ENCODE results near the gene EFCAB13. TPM values are rescaled to one million over a fixed set of nuclear protein-coding genes. Genes with fewer than 3 reads are reported as not detected.
A peak's percentile ranks its signal among the peaks of the same experiment; 100 is the strongest.
"Not testable (repeated sequence)": the region's sequence is repeated elsewhere in the genome, so short reads cannot be mapped to it uniquely, and the experiment has no call there.

EFCAB13 gene
- total and polyA plus RNA-seq, 12 donors, result 0.32 to 3.8 (median 2.1) TPM

- peak; percentile 3 to 14 for DNase-seq
- ATAC-seq, result peak in 5 of 8 donors; percentile 29 to 71 (median 51)
- Histone ChIP-seq H3K4me3 (peak overlapping the region in 9 of 10 donors; percentile 40 to 54 (median 48)), H3K4me1 (peaks cover 0 to 13% (median 4%) of the 10 kb centered on the region in 9 donors), H3K9me3 (no peaks in the 10 kb centered on the region), H3K36me3 (peaks cover 0 to 6% (median 0%) of the 10 kb centered on the region in 9 donors), H3K27me3 (peaks cover 0 to 27% (median 11%) of the 10 kb centered on the region in 7 donors), H3K27ac (no peak overlapping the region)
- TF ChIP-seq CTCF (IDR thresholded peaks at IDR 0.05), result no peak
- 7 to 8% methylated on average over 96 to 113 of the region's 113 CpGs for WGBS, 2 donors
- intact Hi-C loops (cut with DNase I), result no loop called here
Observed at GRCh38 chr17:47423406-47424295, 99.9 kb downstream of the EFCAB13 start.

DNA sequence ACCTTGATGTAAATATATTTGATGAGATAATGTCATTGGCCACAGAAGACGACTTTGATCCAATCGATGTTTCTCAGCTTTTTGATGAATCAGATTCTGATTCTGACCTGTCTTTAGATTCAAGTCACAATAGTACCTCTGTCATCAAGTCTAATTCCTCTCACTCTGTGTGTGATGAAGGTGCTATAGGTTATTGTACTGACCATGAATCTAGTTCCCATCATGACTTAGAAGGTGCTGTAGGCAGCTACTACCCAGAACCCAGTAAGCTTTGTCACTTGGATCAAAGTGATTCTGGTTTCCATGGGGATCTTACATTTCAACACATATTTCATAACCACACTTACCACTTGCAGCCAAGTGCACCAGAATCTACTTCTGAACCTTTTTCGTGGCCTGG, 101.5 kb downstream of the EFCAB13 start:
- H3K4me1 ChIP-seq, result peaks cover 0 to 13% (median 4%) of the 10 kb centered on the region in 9 donors
- H3K4me3 ChIP-seq; H3K9me3 ChIP-seq; ATAC-seq; intact Hi-C loops (cut with DNase I); DNase-seq; H3K36me3 ChIP-seq; H3K27ac ChIP-seq: not testable (repeated sequence)
- peaks cover 0 to 27% (median 11%) of the 10 kb centered on the region in 7 donors for H3K27me3 ChIP-seq
- 93 to 98% methylated on average over 3 of the region's 3 CpGs for WGBS, 2 donors

- H3K4me3 ChIP-seq; H3K36me3 ChIP-seq; H3K9me3 ChIP-seq; H3K27ac ChIP-seq; intact Hi-C loops (cut with DNase I); DNase-seq; ATAC-seq: not testable (repeated sequence)
- WGBS, 2 donors, result 95 to 100% methylated on average over 3 of the region's 3 CpGs
- peaks cover 0 to 13% (median 4%) of the 10 kb centered on the region in 9 donors for H3K4me1 ChIP-seq
- H3K27me3 ChIP-seq, result peaks cover 0 to 27% (median 11%) of the 10 kb centered on the region in 7 donors
Observed at GRCh38 chr17:47425887-47426635, 102.3 kb downstream of the EFCAB13 start.

GRCh38 chr17:47427985-47428384, 104.2 kb downstream of the EFCAB13 start:
- H3K9me3 ChIP-seq, result no peaks in the 10 kb centered on the region
- intact Hi-C loops (cut with DNase I), result no loop called here

GRCh38 chr17:47432240-47432639, 108.5 kb downstream of the EFCAB13 start:
- intact Hi-C loops (cut with DNase I); H3K36me3 ChIP-seq; H3K27ac ChIP-seq; ATAC-seq; H3K4me1 ChIP-seq; DNase-seq; H3K27me3 ChIP-seq; H3K4me3 ChIP-seq: not testable (repeated sequence)
- peaks cover 0 to 32% (median 10%) of the 10 kb centered on the region in 11 donors for H3K9me3 ChIP-seq
- 98 to 99% methylated on average over 9 of the region's 9 CpGs for WGBS, 2 donors

More at GRCh38 chr17:47427985-47428384, 104.2 kb downstream of the EFCAB13 start:
- ATAC-seq, result no peak
- H3K4me3 ChIP-seq, result no peak overlapping the region
- H3K27ac ChIP-seq, result no peak overlapping the region
- no peak for DNase-seq
- whole genome bisulfite sequencing, 2 donors, result 96 to 98% methylated on average over 2 of the region's 2 CpGs
- peaks cover 0 to 11% (median 4%) of the 10 kb centered on the region in 9 donors for H3K4me1 ChIP-seq
- peaks cover 0 to 15% (median 8%) of the 10 kb centered on the region in 7 donors for H3K27me3 ChIP-seq
- H3K36me3 ChIP-seq, result peaks cover 0 to 8% (median 0%) of the 10 kb centered on the region in 9 donors
- TF ChIP-seq CTCF (IDR thresholded peaks at IDR 0.05), result no peak
